DMS53 treated with DMSO at 0.1 percent for 48 hours (cell line): ENCODE data around the gene SPIRE1.

Experiments used
- DNase-seq: peaks from one replicate; lab custom pipeline; 2025; ENCODE audit not compliant: unreplicated experiment; lab: John Stamatoyannopoulos, UW

The SPIRE1 gene

DNA sequence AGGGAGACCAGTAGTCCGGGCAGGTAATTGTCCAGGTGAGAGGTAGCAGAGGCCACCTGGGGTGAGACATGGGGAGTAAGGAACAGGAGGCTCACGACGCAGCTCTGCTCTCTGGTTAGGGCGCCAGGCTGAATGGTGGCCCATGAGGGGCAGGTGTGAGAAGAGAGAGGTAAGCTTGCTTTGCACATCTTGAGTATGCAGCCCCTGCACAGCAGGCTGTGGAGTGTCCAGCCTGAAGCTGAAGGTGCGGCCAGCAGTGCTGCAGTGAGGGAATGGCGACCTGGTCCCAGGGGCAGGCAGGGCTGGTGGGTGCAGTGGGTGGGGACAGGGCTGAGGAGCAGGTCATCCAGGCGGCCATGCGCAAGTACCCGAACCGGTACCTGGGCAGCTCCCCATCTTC, 234.5 kb downstream of the SPIRE1 start:
- no peak for DNase-seq

GRCh38 chr18:12422936-12423335, 235.0 kb downstream of the SPIRE1 start:
- DNase-seq, result no peak

GRCh38 chr18:12421732-12422131, 236.2 kb downstream of the SPIRE1 start:
- no peak for DNase-seq

- DNase-seq, result no peak
These were observed 237.0 kb downstream of the SPIRE1 start for GRCh38 chr18:12420821-12421421.

GRCh38 chr18:12417687-12418086, 240.2 kb downstream of the SPIRE1 start:
- DNase-seq, result no peak

- DNase-seq, result no peak
These were observed 241.7 kb downstream of the SPIRE1 start for GRCh38 chr18:12416098-12416729.

- no peak for DNase-seq
These were observed 246.5 kb downstream of the SPIRE1 start for GRCh38 chr18:12411456-12411855.

GRCh38 chr18:12410747-12411146, 247.2 kb downstream of the SPIRE1 start:
- peak; percentile 18 for DNase-seq

GRCh38 chr18:12410081-12410481, 247.8 kb downstream of the SPIRE1 start:
- DNase-seq, result no peak

- DNase-seq, result no peak
These were observed 248.4 kb downstream of the SPIRE1 start for GRCh38 chr18:12409469-12409868.

GRCh38 chr18:12408247-12408869, 249.5 kb downstream of the SPIRE1 start:
- DNase-seq, result no peak

DNA sequence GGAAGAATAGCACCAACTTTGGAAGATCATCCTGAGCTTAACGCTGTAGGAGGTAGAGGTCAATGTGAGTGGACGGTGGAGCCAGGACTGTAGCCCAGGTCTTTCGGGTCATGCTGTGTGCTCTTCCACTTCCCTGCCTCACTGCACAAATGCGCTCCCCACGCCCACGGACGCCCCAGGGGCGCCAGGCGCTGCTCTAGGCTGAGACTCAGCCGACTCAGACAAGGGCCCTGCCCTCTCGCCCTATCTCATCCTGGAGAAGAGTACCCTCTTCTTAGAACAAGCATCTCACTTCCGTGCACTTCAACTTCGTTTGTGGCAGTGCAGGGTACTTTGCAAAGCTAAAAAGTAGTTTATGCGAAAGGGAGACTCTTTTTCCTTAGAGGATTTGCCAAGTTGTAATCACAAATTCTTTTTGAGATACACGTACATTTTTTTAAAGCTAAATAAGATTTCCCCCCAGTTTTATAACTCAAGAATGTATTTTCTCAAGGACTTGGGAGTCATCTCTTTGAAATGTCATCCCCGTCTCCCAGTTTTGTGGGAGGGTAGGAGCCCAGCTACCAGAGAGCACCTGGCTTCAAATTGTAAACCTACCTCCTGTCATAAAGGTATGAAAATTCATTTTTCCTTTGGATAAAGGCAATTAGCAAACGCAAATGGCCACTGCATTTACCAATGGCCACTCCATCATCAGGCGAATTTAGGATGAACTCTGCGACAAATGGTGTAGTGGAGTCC, 251.4 kb downstream of the SPIRE1 start:
- DNase-seq, result no peak

GRCh38 chr18:12405066-12405465, 252.8 kb downstream of the SPIRE1 start:
- DNase-seq, result no peak

- DNase-seq, result peak; percentile 54
These were observed 254.1 kb downstream of the SPIRE1 start for GRCh38 chr18:12403601-12404506.

GRCh38 chr18:12401881-12402280, 256.0 kb downstream of the SPIRE1 start:
- no peak for DNase-seq

DNA sequence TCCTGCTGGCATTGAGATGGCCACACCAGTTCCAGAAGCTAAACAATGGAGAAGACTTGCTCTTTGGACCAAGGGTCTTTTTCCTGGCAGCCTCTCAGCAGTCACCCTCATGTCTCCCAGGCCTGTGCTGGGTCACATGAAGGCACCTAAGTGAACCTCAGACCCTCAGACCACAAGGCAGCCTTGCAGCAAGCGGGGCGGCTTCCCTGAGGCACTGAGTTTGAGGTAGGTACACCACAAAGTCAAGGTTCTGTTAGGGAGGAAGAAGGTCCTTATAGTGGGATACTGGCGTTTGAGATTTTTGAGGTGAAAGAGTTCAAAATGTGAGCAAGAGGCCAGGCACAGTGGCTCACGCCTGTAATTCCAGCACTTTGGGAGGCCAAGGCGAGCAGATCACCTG, 258.7 kb downstream of the SPIRE1 start:
- DNase-seq, result no peak

- DNase-seq, result no peak
These were observed 259.3 kb downstream of the SPIRE1 start for GRCh38 chr18:12398625-12399024.

GRCh38 chr18:12397793-12398192, 260.1 kb downstream of the SPIRE1 start:
- no peak for DNase-seq

DNA sequence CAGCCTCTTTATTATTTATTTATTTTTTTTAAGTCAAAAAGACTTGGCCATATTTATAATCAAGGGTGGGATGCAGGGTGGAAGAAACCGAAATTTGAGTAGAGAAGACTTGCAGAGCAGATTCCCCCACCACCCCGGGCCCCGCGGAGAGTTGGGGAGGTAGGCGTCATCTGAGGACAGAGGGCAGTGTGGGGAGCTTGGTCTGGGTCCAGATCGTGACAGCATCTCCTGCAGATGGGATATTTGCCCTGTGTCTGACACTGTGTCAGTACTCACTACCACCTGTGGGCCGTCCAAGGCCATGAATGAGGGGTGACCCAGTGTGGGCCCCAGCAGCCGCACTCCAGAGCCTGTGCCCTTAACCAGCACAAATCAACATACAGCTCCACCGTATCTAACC, 260.7 kb downstream of the SPIRE1 start:
- DNase-seq, result no peak
